Measurements from ENCODE around the gene PPP6R3.

- no peak for TF ChIP-seq CTCF (IDR thresholded peaks at IDR 0.05)
- no peak for TF ChIP-seq POLR2A (IDR thresholded peaks at IDR 0.05)
- TF ChIP-seq POLR2AphosphoS5 (IDR thresholded peaks at IDR 0.05) = no peak
Observed at GRCh38 chr11:68498903-68499883, 38.6 kb downstream of the PPP6R3 start.
